ENCODE data around the gene NEK5. TPM values are rescaled to one million over a fixed set of nuclear protein-coding genes. Genes with fewer than 3 reads are reported as not detected.

NEK5 gene
- total RNA-seq, 2 donors from 2014 or later = 1.4 to 1.8 TPM

DNA sequence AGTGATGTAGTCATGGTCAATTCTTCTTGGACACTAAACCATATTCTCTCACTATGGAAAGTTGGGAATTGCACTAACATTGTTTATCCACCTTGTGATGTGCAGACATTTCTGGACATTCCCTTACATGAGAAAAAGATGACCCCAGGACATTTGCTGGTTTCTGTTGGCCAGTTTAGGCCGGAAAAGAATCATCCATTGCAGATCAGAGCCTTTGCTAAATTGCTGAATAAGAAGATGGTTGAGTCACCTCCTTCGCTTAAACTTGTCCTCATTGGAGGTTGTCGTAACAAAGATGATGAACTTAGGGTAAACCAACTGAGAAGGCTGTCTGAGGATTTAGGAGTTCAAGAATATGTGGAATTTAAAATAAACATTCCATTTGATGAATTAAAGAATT lies 104.4 kb downstream of the NEK5 start, which contains the start of gene UTP14C:
Gene UTP14C, plus strand, starts transcription at position 211 of the 400 bp plus-strand sequence. CDS start 4,114 bp downstream, outside the sequence.
- no peak for DNase-seq
- peaks cover 31% of the 10 kb centered on the region for H3K9me3 Mint-ChIP-seq
- TF ChIP-seq, protein P1, sequence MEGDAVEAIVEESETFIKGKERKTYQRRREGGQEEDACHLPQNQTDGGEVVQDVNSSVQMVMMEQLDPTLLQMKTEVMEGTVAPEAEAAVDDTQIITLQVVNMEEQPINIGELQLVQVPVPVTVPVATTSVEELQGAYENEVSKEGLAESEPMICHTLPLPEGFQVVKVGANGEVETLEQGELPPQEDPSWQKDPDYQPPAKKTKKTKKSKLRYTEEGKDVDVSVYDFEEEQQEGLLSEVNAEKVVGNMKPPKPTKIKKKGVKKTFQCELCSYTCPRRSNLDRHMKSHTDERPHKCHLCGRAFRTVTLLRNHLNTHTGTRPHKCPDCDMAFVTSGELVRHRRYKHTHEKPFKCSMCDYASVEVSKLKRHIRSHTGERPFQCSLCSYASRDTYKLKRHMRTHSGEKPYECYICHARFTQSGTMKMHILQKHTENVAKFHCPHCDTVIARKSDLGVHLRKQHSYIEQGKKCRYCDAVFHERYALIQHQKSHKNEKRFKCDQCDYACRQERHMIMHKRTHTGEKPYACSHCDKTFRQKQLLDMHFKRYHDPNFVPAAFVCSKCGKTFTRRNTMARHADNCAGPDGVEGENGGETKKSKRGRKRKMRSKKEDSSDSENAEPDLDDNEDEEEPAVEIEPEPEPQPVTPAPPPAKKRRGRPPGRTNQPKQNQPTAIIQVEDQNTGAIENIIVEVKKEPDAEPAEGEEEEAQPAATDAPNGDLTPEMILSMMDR (conservative IDR thresholded peaks at IDR 0.05) = no peak
- no peak within 1 kb of the TSS for H3K4me3 Mint-ChIP-seq
- H3K4me3 ChIP-seq (ENCODE audit: low read length) = no peak within 1 kb of the TSS
- peaks cover 55% of the 10 kb centered on the region for H3K9me3 ChIP-seq (ENCODE audit: control insufficient read depth, low read length)
- no peak within 1 kb of the TSS for H3K27ac ChIP-seq (ENCODE audit: low read depth, low read length)
- no peaks in the 10 kb centered on the region for H3K4me1 ChIP-seq (ENCODE audit: control insufficient read depth, insufficient read depth, low read length)
- 96 to 100% methylated on average over 2 to 3 of the region's 3 CpGs for WGBS, 2 experiments (ENCODE audit: insufficient coverage in 1 of 2, insufficient read length in 1 of 2)
- no peak within 1 kb of the TSS for H3K9ac ChIP-seq (ENCODE audit: extremely low read depth, low read length, poor library complexity, severe bottlenecking)
- no peak within 1 kb of the TSS for H3K27ac Mint-ChIP-seq
- H3K27me3 Mint-ChIP-seq (ENCODE audit: insufficient read depth) = no peaks in the 10 kb centered on the region
- peaks cover 86% of the 10 kb centered on the region for H3K36me3 ChIP-seq (ENCODE audit: control insufficient read depth, insufficient read depth, low read length)
- no peaks in the 10 kb centered on the region for H3K27me3 ChIP-seq (ENCODE audit: control insufficient read depth, insufficient read depth, low read length, poor library complexity, severe bottlenecking)
- H3K36me3 Mint-ChIP-seq (ENCODE audit: low read depth) = peaks cover 83% of the 10 kb centered on the region
- H3K4me1 Mint-ChIP-seq = no peaks in the 10 kb centered on the region

DNA sequence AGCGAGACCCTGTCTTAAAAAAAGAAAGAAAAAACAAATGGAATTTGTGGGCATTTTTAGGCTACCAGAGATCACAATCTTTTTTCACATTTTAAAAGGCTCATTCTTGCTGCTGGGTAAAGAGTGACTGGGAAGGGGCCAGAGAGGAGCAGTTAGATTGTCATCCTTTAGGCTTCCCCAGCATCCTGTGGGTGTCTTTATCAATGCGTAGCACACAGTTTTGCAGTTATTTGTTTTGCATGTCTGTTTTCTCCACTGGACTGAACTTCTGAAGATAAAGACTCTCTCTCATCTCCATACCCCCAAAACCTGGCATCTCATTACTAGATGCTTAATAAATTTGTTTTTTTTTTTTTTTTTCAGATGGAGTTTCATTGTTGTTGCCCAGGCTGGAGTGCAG lies 106.5 kb downstream of the NEK5 start:
- WGBS, 2 experiments (ENCODE audit: insufficient coverage in 1 of 2, insufficient read length in 1 of 2) = 91 to 100% methylated on average over 2 of the region's 2 CpGs
- H3K4me3 Mint-ChIP-seq = no peak overlapping the region
- no peaks in the 10 kb centered on the region for H3K4me1 ChIP-seq (ENCODE audit: control insufficient read depth, insufficient read depth, low read length)
- DNase-seq = no peak
- no peak overlapping the region for H3K9ac ChIP-seq (ENCODE audit: extremely low read depth, low read length, poor library complexity, severe bottlenecking)
- peaks cover 44% of the 10 kb centered on the region for H3K9me3 ChIP-seq (ENCODE audit: control insufficient read depth, low read length)
- H3K27ac ChIP-seq (ENCODE audit: low read depth, low read length) = no peak overlapping the region
- peaks cover 83% of the 10 kb centered on the region for H3K36me3 ChIP-seq (ENCODE audit: control insufficient read depth, insufficient read depth, low read length)
- no peaks in the 10 kb centered on the region for H3K27me3 Mint-ChIP-seq (ENCODE audit: insufficient read depth)
- H3K4me1 Mint-ChIP-seq = no peaks in the 10 kb centered on the region
- TF ChIP-seq, protein P1 (conservative IDR thresholded peaks at IDR 0.05) = no peak
- H3K4me3 ChIP-seq (ENCODE audit: low read length) = no peak overlapping the region
- H3K27me3 ChIP-seq (ENCODE audit: control insufficient read depth, insufficient read depth, low read length, poor library complexity, severe bottlenecking) = no peaks in the 10 kb centered on the region
- H3K27ac Mint-ChIP-seq = no peak overlapping the region
- H3K9me3 Mint-ChIP-seq = peaks cover 18% of the 10 kb centered on the region
- peaks cover 81% of the 10 kb centered on the region for H3K36me3 Mint-ChIP-seq (ENCODE audit: low read depth)

DNA sequence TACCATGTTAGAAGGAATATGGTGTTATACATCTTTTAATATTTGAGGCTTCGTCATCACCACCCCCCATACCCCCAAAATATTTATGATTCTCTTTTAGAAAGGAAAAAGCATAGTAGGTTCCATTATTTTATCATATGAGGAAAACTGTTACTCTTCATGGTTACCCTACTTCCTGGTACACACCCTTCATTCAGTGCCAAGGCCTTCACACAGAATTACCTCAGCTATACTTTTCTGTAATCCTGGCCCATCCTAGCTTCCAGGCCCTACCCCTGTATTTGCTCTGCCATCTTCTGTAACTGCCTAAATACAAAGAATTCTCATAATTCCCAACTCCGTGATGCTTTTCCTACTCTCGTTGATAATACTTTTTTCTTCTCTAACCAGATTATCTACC lies 108.7 kb downstream of the NEK5 start:
- H3K4me1 Mint-ChIP-seq = no peaks in the 10 kb centered on the region
- WGBS, 2 experiments (ENCODE audit: insufficient coverage in 1 of 2, insufficient read length in 1 of 2) = 98 to 100% methylated on average over 2 of the region's 3 CpGs
- H3K9me3 Mint-ChIP-seq = peaks cover 23% of the 10 kb centered on the region
- Histone ChIP-seq H3K27me3 (ENCODE audit: control insufficient read depth, insufficient read depth, low read length, poor library complexity, severe bottlenecking) (no peaks in the 10 kb centered on the region), H3K36me3 (ENCODE audit: control insufficient read depth, insufficient read depth, low read length) (peaks cover 70% of the 10 kb centered on the region), H3K4me1 (ENCODE audit: control insufficient read depth, insufficient read depth, low read length) (no peaks in the 10 kb centered on the region), H3K4me3 (ENCODE audit: low read length) (no peak overlapping the region), H3K27ac (ENCODE audit: low read depth, low read length) (no peak overlapping the region), H3K9me3 (ENCODE audit: control insufficient read depth, low read length) (peaks cover 37% of the 10 kb centered on the region), H3K9ac (ENCODE audit: extremely low read depth, low read length, poor library complexity, severe bottlenecking) (no peak overlapping the region)
- no peak for DNase-seq
- no peak overlapping the region for H3K27ac Mint-ChIP-seq
- TF ChIP-seq, protein P1 (conservative IDR thresholded peaks at IDR 0.05) = no peak
- no peaks in the 10 kb centered on the region for H3K27me3 Mint-ChIP-seq (ENCODE audit: insufficient read depth)
- no peak overlapping the region for H3K4me3 Mint-ChIP-seq
- H3K36me3 Mint-ChIP-seq (ENCODE audit: low read depth) = peaks cover 81% of the 10 kb centered on the region
